Upper lobe of left lung (tissue), 4 donors: ENCODE data around the gene PRKG1.

ENCODE experiments used
- CTCF ChIP-seq, 6 experiments: fragments of 450-650 bp in 4 of 6; fragments of 200-600 bp in 2 of 6; sonication (generic) in 2 of 6; IDR thresholded peaks; one replicate each; pipeline ENCODE4 v1.5.1; 2016 to 2019; ENCODE audit warnings: antibody characterized with exemption in 6 of 6
- POLR2AphosphoS5 ChIP-seq, 2 donors: sonication (generic); formaldehyde crosslinking; IDR thresholded peaks; one replicate each; pipeline ENCODE4 v1.5.1; 2017; ENCODE audit warnings: antibody characterized with exemption in 2 of 2

- TF ChIP-seq CTCF (IDR thresholded peaks at IDR 0.05): no peak
- no peak for TF ChIP-seq POLR2AphosphoS5 (IDR thresholded peaks at IDR 0.05)
Measured at GRCh38 chr10:51604579-51604978, 530.3 kb downstream of the PRKG1 start.
